Hepatocyte (in vitro differentiated cells): ENCODE data around the gene CCL18. TPM values are rescaled to one million over a fixed set of nuclear protein-coding genes. Genes with fewer than 3 reads are reported as not detected.
"Not testable (repeated sequence)": the region's sequence is repeated elsewhere in the genome, so short reads cannot be mapped to it uniquely, and the experiment has no call there.

ENCODE experiments used
- DNase-seq: peaks from one replicate; pipeline ENCODE4 v3.0.0-alpha.2; 2016; ENCODE audit warnings: low spot score
- H2AFZ ChIP-seq: fragments of 200-600 bp; sonication (generic); 2 replicates; pipeline ENCODE4 v1.6.0; 2016; ENCODE audit warnings: antibody characterized with exemption, mild to moderate bottlenecking
- H3K27ac ChIP-seq: fragments of 200-600 bp; sonication (generic); 2 replicates; pipeline ENCODE4 v1.5.1; 2016; ENCODE audit warnings: mild to moderate bottlenecking
- H3K27me3 ChIP-seq: fragments of 200-600 bp; sonication (generic); 2 replicates; pipeline ENCODE4 v1.6.1; 2016
- H3K36me3 ChIP-seq: fragments of 200-600 bp; sonication (generic); replicated peaks from 2 replicates; pipeline ENCODE4 v1.5.1; 2016; ENCODE audit warnings: low read depth; ENCODE audit not compliant: insufficient read depth
- H3K4me1 ChIP-seq: fragments of 200-600 bp; sonication (generic); 2 replicates; pipeline ENCODE4 v1.5.1; 2016; ENCODE audit warnings: mild to moderate bottlenecking, moderate library complexity; ENCODE audit not compliant: insufficient read depth
- H3K4me2 ChIP-seq: fragments of 200-600 bp; sonication (generic); 2 replicates; pipeline ENCODE4 v1.6.0; 2016
- H3K4me3 ChIP-seq: fragments of 200-600 bp; sonication (generic); 2 replicates; pipeline ENCODE4 v1.5.1; 2016; ENCODE audit warnings: mild to moderate bottlenecking
- H3K79me2 ChIP-seq: fragments of 200-600 bp; sonication (generic); 2 replicates; pipeline ENCODE4 v1.6.0; 2017; ENCODE audit warnings: mild to moderate bottlenecking
- H3K9me2 ChIP-seq: fragments of 200-600 bp; sonication (generic); replicated peaks from 2 replicates; pipeline ENCODE4 v1.6.0; 2017; ENCODE audit warnings: mild to moderate bottlenecking; ENCODE audit not compliant: insufficient read depth
- H3K9me3 ChIP-seq: fragments of 200-600 bp; sonication (generic); 2 replicates; pipeline ENCODE4 v1.5.1; 2016; ENCODE audit warnings: low read depth, mild to moderate bottlenecking
- H4K20me1 ChIP-seq: fragments of 200-600 bp; sonication (generic); 2 replicates; pipeline ENCODE4 v1.6.0; 2016; ENCODE audit warnings: mild to moderate bottlenecking; ENCODE audit not compliant: insufficient read depth, poor library complexity, severe bottlenecking
- EZH2 ChIP-seq: fragments of 200-600 bp; sonication (generic); IDR thresholded peaks from 2 replicates; pipeline ENCODE4 v1.6.1; 2016; ENCODE audit warnings: antibody characterized with exemption, mild to moderate bottlenecking, borderline replicate concordance
- EZH2phosphoT487 ChIP-seq: fragments of 200-600 bp; sonication (generic); IDR thresholded peaks from one replicate; pipeline ENCODE4 v1.6.1; 2018; ENCODE audit warnings: antibody characterized with exemption, mild to moderate bottlenecking, low read depth, moderate library complexity; ENCODE audit not compliant: unreplicated experiment, severe bottlenecking
- WGBS: methylation state at CpG from one replicate; pipeline ENCODE4 v1.1.6; 2016; ENCODE audit warnings: low lambda C conversion rate; ENCODE audit errors: missing lambda C conversion rate; 5-methylcytosine and 5-hydroxymethylcytosine counted together
- polyA plus RNA-seq: library from polyadenylated mRNA; unstranded; fragments of >200 nt; fragmentation: Nextera tagmentation; extraction: Ambion mirVana; gene quantifications from 2 replicates; pipeline ENCODE4 v1.2.1, GENCODE V29; 2016
- total RNA-seq: library from RNA; depleted of rRNA; stranded (reverse); fragments of >200 nt; gene quantifications from 2 replicates; pipeline ENCODE4 v1.2.3, GENCODE V29; 2014
- TF ChIP-seq, protein P1 (sequence below): fragments of 200-600 bp; sonication (generic); IDR thresholded peaks from 2 replicates; pipeline ENCODE4 v1.5.1; 2016; ENCODE audit warnings: antibody characterized with exemption, mild to moderate bottlenecking; ENCODE audit not compliant: poor library complexity

The CCL18 gene, protein sequence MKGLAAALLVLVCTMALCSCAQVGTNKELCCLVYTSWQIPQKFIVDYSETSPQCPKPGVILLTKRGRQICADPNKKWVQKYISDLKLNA
- 1.5 and 3.6 TPM in 2 replicates for total RNA-seq
- polyA plus RNA-seq: 10.2 and 17.6 TPM in 2 replicates

DNA sequence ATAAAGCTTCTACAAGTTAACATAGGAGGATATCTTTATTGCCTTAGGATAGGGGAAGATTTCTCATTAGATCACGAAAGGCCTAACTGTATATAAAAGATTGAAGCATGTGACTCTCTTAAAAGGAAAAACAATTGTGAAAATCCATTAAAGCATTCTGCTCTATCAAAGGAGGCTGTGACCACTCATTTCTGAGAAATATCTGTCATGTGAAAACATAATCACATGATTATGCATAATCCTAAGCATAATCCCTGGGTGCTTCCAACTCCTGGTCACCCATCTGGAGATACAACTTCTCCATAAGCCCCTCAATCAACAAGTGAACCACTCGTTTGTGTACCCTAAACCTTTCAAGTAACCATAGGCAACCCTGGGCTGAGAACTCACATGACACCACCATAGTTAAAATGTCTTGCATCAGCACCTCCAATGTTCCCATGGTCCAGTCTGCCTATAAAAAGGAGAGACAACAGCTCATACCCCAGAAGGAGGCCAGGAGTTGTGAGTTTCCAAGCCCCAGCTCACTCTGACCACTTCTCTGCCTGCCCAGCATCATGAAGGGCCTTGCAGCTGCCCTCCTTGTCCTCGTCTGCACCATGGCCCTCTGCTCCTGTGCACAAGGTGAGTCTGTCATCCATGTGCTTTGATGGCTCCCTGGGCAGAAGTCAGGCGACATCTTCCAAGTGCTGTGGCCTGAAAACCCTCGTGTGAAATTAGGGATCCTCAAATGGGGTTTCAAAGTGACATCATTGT, at the start of gene CCL18:
TSS of gene CCL18 (plus strand) at position 487 of the 756 bp plus-strand sequence. CDS start at position 558, 71 bp downstream.
- no peak within 1 kb of the TSS for H3K4me2 ChIP-seq
- no peak within 1 kb of the TSS for H2AFZ ChIP-seq
- H3K9me3 ChIP-seq: no peaks in the 10 kb centered on the region
- no peaks in the 10 kb centered on the region for H3K27me3 ChIP-seq
- no peaks in the 10 kb centered on the region for H3K79me2 ChIP-seq
- WGBS: 76% methylated on average over 5 of the region's 5 CpGs
- H4K20me1 ChIP-seq: no peaks in the 10 kb centered on the region
- no peaks in the 10 kb centered on the region for H3K36me3 ChIP-seq
- DNase-seq: no peak
- TF ChIP-seq, protein P1, sequence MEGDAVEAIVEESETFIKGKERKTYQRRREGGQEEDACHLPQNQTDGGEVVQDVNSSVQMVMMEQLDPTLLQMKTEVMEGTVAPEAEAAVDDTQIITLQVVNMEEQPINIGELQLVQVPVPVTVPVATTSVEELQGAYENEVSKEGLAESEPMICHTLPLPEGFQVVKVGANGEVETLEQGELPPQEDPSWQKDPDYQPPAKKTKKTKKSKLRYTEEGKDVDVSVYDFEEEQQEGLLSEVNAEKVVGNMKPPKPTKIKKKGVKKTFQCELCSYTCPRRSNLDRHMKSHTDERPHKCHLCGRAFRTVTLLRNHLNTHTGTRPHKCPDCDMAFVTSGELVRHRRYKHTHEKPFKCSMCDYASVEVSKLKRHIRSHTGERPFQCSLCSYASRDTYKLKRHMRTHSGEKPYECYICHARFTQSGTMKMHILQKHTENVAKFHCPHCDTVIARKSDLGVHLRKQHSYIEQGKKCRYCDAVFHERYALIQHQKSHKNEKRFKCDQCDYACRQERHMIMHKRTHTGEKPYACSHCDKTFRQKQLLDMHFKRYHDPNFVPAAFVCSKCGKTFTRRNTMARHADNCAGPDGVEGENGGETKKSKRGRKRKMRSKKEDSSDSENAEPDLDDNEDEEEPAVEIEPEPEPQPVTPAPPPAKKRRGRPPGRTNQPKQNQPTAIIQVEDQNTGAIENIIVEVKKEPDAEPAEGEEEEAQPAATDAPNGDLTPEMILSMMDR: no peak
- TF ChIP-seq EZH2 (no peak), EZH2phosphoT487 (no peak)
- H3K27ac ChIP-seq: no peak within 1 kb of the TSS
- no peak within 1 kb of the TSS for H3K4me3 ChIP-seq
- H3K4me1 ChIP-seq: no peaks in the 10 kb centered on the region
- no peaks in the 10 kb centered on the region for H3K9me2 ChIP-seq

DNA sequence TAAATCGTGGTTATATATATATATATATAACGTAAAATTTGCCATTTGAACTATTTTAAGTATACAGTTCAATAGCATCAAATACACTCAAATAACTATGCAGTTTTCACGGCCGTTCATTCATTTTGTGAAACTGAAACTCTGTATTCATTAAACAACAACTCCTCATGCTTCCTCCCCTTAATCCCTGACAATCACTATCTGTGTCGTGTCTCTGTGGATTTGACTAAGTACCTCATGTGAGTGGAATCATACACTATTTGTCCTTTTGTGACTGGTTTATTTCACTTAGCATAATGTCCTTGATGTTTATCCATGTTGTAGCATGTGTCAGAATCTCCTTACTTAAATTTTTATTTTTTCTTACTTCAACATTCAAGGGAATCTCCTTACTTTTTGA, 49.1 kb upstream of the CCL18 start:
- no peak overlapping the region for H3K4me2 ChIP-seq
- H3K27me3 ChIP-seq: peaks cover 4% of the 10 kb centered on the region
- no peak overlapping the region for H2AFZ ChIP-seq
- no peak overlapping the region for H3K27ac ChIP-seq
- H4K20me1 ChIP-seq: no peaks in the 10 kb centered on the region
- no peaks in the 10 kb centered on the region for H3K9me3 ChIP-seq
- no peaks in the 10 kb centered on the region for H3K9me2 ChIP-seq
- H3K36me3 ChIP-seq: no peaks in the 10 kb centered on the region
- TF ChIP-seq EZH2phosphoT487 (no peak), EZH2 (no peak)
- TF ChIP-seq, protein P1: no peak
- no peak for DNase-seq
- H3K4me1 ChIP-seq: no peaks in the 10 kb centered on the region
- 79% methylated on average over 5 of the region's 5 CpGs for WGBS
- H3K79me2 ChIP-seq: no peaks in the 10 kb centered on the region
- no peak overlapping the region for H3K4me3 ChIP-seq

DNA sequence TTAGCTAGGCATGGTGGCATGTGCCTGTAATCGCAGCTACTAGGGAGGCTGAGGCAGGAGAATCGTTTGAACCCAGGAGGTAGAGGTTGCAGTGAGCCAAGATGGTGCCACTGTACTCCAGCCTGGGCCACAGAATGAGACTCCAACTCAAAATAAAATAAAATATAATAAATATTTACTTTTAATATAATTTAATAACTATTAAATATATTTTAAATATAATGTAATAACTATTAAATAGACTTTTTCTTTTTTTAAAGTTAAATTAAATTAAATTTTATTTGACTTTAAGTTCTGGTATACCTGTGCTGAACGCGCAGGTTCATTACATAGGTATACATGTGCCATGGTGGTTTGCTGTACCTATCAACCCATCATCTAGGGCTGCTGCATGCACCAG, 48.2 kb upstream of the CCL18 start:
- 96% methylated on average over 4 of the region's 4 CpGs for WGBS
- H4K20me1 ChIP-seq, H3K4me1 ChIP-seq, H3K27me3 ChIP-seq, H3K4me2 ChIP-seq, DNase-seq, H3K36me3 ChIP-seq, H3K27ac ChIP-seq, H2AFZ ChIP-seq, H3K79me2 ChIP-seq, H3K9me3 ChIP-seq, H3K9me2 ChIP-seq, H3K4me3 ChIP-seq: not testable (repeated sequence)

DNA sequence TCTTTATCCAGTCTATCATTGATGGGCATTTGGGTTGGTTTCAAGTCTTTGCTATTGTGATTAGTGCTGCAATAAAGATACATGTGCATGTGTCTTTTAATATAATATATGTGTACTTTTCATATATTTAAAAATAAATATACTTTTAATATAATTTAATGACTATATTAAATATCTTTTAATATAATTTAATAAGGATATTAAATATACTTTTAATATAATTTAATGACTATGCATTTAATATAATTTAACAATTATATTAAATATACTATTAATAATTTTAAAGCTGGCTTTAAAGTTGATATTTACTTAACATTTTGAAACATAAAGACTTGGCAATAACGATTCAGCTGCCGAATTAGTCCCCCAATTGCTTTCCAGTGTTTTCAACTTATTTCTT, 47.5 kb upstream of the CCL18 start:
- no peak overlapping the region for H3K4me2 ChIP-seq
- no peak overlapping the region for H3K27ac ChIP-seq
- H4K20me1 ChIP-seq: no peaks in the 10 kb centered on the region
- TF ChIP-seq EZH2phosphoT487 (no peak), EZH2 (no peak)
- TF ChIP-seq, protein P1: no peak
- no peaks in the 10 kb centered on the region for H3K9me3 ChIP-seq
- H3K4me1 ChIP-seq: no peaks in the 10 kb centered on the region
- no peaks in the 10 kb centered on the region for H3K9me2 ChIP-seq
- H3K27me3 ChIP-seq: peaks cover 14% of the 10 kb centered on the region
- DNase-seq: no peak
- H2AFZ ChIP-seq: no peak overlapping the region
- H3K4me3 ChIP-seq: no peak overlapping the region
- 92% methylated on average over 2 of the region's 2 CpGs for WGBS
- H3K36me3 ChIP-seq: no peaks in the 10 kb centered on the region
- no peaks in the 10 kb centered on the region for H3K79me2 ChIP-seq
